WTC11 (cell line): ENCODE measurements around the gene CD300A.

Experiments used
- AFF4 ChIP-seq: sonication (generic); formaldehyde crosslinking; IDR thresholded peaks from 2 replicates; pipeline ENCODE4 v1.8.1; 2023; ENCODE audit warnings: mild to moderate bottlenecking, missing genetic modification reagents, borderline replicate concordance
- NR3C1 ChIP-seq: sonication (generic); formaldehyde crosslinking; conservative IDR thresholded peaks from 2 replicates; pipeline ENCODE4 v1.8.1; 2023; ENCODE audit warnings: low read depth, mild to moderate bottlenecking, missing genetic modification reagents
- USF2 ChIP-seq: sonication (generic); formaldehyde crosslinking; IDR thresholded peaks from 2 replicates; pipeline ENCODE4 v1.8.1; 2023; ENCODE audit warnings: mild to moderate bottlenecking, missing genetic modification reagents, moderate library complexity
- ZBTB21 ChIP-seq: sonication (generic); formaldehyde crosslinking; IDR thresholded peaks from 2 replicates; pipeline ENCODE4 v1.8.1; 2023; ENCODE audit warnings: mild to moderate bottlenecking, missing genetic modification reagents, borderline replicate concordance
- ZBTB43 ChIP-seq: sonication (generic); formaldehyde crosslinking; IDR thresholded peaks from 2 replicates; pipeline ENCODE4 v1.8.1; 2023; ENCODE audit warnings: mild to moderate bottlenecking, missing genetic modification reagents
- TF ChIP-seq, protein P1 (sequence below): fragments of 200-600 bp; IDR thresholded peaks from 2 replicates; pipeline ENCODE4 v1.8.0; 2022; ENCODE audit warnings: antibody characterized with exemption
- TF ChIP-seq, protein P2 (sequence below): sonication (generic); formaldehyde crosslinking; IDR thresholded peaks from 2 replicates; pipeline ENCODE4 v1.8.1; 2022; ENCODE audit warnings: low read depth, missing genetic modification reagents, borderline replicate concordance
- TF ChIP-seq, protein P3 (sequence below): sonication (generic); formaldehyde crosslinking; IDR thresholded peaks from 2 replicates; pipeline ENCODE4 v1.8.1; 2022; ENCODE audit warnings: low read depth, mild to moderate bottlenecking, moderate library complexity, missing genetic modification reagents, borderline replicate concordance

DNA sequence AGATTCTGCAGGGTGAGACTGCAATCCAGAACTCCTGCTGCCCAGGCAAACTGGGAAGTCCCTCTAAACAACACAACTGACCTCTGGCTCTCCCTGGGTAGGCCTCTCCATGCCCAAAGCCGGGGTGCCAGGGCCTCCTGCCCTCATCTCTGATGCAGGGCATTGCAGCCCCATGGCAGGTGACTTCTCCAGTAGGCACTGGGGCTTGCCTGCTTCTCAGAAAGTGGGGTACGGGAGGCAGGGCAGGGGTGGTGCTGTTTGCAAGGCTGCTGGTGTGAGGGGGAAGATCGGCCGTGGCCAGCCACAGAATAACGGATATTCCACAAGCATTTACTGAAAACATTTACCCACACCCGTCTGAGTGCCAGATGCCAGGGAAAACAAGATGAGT is 38.7 kb upstream of the CD300A start:
- TF ChIP-seq, protein P1, sequence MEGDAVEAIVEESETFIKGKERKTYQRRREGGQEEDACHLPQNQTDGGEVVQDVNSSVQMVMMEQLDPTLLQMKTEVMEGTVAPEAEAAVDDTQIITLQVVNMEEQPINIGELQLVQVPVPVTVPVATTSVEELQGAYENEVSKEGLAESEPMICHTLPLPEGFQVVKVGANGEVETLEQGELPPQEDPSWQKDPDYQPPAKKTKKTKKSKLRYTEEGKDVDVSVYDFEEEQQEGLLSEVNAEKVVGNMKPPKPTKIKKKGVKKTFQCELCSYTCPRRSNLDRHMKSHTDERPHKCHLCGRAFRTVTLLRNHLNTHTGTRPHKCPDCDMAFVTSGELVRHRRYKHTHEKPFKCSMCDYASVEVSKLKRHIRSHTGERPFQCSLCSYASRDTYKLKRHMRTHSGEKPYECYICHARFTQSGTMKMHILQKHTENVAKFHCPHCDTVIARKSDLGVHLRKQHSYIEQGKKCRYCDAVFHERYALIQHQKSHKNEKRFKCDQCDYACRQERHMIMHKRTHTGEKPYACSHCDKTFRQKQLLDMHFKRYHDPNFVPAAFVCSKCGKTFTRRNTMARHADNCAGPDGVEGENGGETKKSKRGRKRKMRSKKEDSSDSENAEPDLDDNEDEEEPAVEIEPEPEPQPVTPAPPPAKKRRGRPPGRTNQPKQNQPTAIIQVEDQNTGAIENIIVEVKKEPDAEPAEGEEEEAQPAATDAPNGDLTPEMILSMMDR: no peak
- TF ChIP-seq AFF4 (CRISPR knock-in tag) (no peak), NR3C1 (no peak), ZBTB21 (CRISPR knock-in tag) (no peak), USF2 (no peak), ZBTB43 (no peak)
- TF ChIP-seq, protein P2, sequence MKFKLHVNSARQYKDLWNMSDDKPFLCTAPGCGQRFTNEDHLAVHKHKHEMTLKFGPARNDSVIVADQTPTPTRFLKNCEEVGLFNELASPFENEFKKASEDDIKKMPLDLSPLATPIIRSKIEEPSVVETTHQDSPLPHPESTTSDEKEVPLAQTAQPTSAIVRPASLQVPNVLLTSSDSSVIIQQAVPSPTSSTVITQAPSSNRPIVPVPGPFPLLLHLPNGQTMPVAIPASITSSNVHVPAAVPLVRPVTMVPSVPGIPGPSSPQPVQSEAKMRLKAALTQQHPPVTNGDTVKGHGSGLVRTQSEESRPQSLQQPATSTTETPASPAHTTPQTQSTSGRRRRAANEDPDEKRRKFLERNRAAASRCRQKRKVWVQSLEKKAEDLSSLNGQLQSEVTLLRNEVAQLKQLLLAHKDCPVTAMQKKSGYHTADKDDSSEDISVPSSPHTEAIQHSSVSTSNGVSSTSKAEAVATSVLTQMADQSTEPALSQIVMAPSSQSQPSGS: no peak
- TF ChIP-seq, protein P3, sequence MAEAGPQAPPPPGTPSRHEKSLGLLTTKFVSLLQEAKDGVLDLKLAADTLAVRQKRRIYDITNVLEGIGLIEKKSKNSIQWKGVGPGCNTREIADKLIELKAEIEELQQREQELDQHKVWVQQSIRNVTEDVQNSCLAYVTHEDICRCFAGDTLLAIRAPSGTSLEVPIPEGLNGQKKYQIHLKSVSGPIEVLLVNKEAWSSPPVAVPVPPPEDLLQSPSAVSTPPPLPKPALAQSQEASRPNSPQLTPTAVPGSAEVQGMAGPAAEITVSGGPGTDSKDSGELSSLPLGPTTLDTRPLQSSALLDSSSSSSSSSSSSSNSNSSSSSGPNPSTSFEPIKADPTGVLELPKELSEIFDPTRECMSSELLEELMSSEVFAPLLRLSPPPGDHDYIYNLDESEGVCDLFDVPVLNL (CRISPR knock-in tag): no peak
